Measurements from ENCODE around the gene SPANXN4.

SPANXN4 gene

GRCh38 chrX:142999199-142999701 lies 26.5 kb upstream of the SPANXN4 start:
- H3K9me3 ChIP-seq (ENCODE audit: control insufficient read depth, insufficient read depth, low read depth, low read length) = no peaks in the 10 kb centered on the region

GRCh38 chrX:143002206-143002605 lies 23.5 kb upstream of the SPANXN4 start:
- POLR2A ChIA-PET = no interaction called here
- no peaks in the 10 kb centered on the region for H3K9me3 ChIP-seq (ENCODE audit: control insufficient read depth, insufficient read depth, low read depth, low read length)
- no peaks in the 10 kb centered on the region for H3K36me3 ChIP-seq (ENCODE audit: control insufficient read depth in 2 of 2, insufficient read depth in 1 of 2, low read length in 2 of 2)
- H3K4me1 ChIP-seq (ENCODE audit: control insufficient read depth, insufficient read depth, low read length) = no peaks in the 10 kb centered on the region
- no peak for TF ChIP-seq ZBTB26 (tag by site-specific recombination; optimal IDR thresholded peaks at IDR 0.05)
- TF ChIP-seq YY2 (tag by site-specific recombination; IDR thresholded peaks at IDR 0.05) = no peak
- no peak for TF ChIP-seq FEZF1 (tag by site-specific recombination; IDR thresholded peaks at IDR 0.05)
- TF ChIP-seq HIC1 (tag by site-specific recombination; IDR thresholded peaks at IDR 0.05) = no peak
- no peak overlapping the region for H3K4me3 ChIP-seq (ENCODE audit: low read depth, low read length)
- CTCF ChIA-PET = no interaction called here
- no peak overlapping the region for H3K27ac ChIP-seq (ENCODE audit: extremely low read depth, low read depth, low read length)

More at GRCh38 chrX:142999199-142999701, 26.5 kb upstream of the SPANXN4 start:
- CTCF ChIA-PET = no interaction called here
- H3K27ac ChIP-seq (ENCODE audit: extremely low read depth, low read depth, low read length) = no peak overlapping the region
- H3K36me3 ChIP-seq (ENCODE audit: control insufficient read depth in 2 of 2, insufficient read depth in 1 of 2, low read length in 2 of 2) = no peaks in the 10 kb centered on the region
- POLR2A ChIA-PET = no interaction called here
- no peaks in the 10 kb centered on the region for H3K4me1 ChIP-seq (ENCODE audit: control insufficient read depth, insufficient read depth, low read length)
- H3K4me3 ChIP-seq (ENCODE audit: low read depth, low read length) = no peak overlapping the region
- TF ChIP-seq ZNF624 (tag by site-specific recombination; IDR thresholded peaks at IDR 0.05) (no peak), ZNF121 (tag by site-specific recombination; IDR thresholded peaks at IDR 0.05) (no peak), ZNF560 (tag by site-specific recombination; IDR thresholded peaks at IDR 0.05; ENCODE audit: borderline replicate concordance) (no peak), ZNF174 (tag by site-specific recombination; IDR thresholded peaks at IDR 0.05) (no peak), REST (tag by site-specific recombination; IDR thresholded peaks at IDR 0.05) (no peak), ZSCAN16 (tag by site-specific recombination; IDR thresholded peaks at IDR 0.05) (no peak), ZNF157 (tag by site-specific recombination; IDR thresholded peaks at IDR 0.05) (no peak), PRDM4 (tag by site-specific recombination; IDR thresholded peaks at IDR 0.05) (no peak)

GRCh38 chrX:143017272-143017671 lies 8.5 kb upstream of the SPANXN4 start:
- Histone ChIP-seq H3K27ac (ENCODE audit: extremely low read depth, low read depth, low read length) (no peak overlapping the region), H3K36me3 (ENCODE audit: control insufficient read depth in 2 of 2, insufficient read depth in 1 of 2, low read length in 2 of 2) (no peaks in the 10 kb centered on the region), H3K9me3 (ENCODE audit: control insufficient read depth, insufficient read depth, low read depth, low read length) (no peaks in the 10 kb centered on the region; the same call in 1 of the 2 replicates), H3K4me3 (ENCODE audit: low read depth, low read length) (no peak overlapping the region), H3K4me1 (ENCODE audit: control insufficient read depth, insufficient read depth, low read length) (no peaks in the 10 kb centered on the region)
- TF ChIP-seq ZNF280D (tag by site-specific recombination; IDR thresholded peaks at IDR 0.05) = no peak
- no peak for TF ChIP-seq ZNF341 (tag by site-specific recombination; IDR thresholded peaks at IDR 0.05; ENCODE audit: low read depth)
- TF ChIP-seq MZF1 (tag by site-specific recombination; IDR thresholded peaks at IDR 0.05; ENCODE audit: borderline replicate concordance) = no peak
- no peak for TF ChIP-seq GLIS1 (tag by site-specific recombination; IDR thresholded peaks at IDR 0.05)
- ChIA-PET CTCF (no interaction called here), POLR2A (no interaction called here)
